Tibial nerve (tissue), 3 donors: ENCODE measurements around the gene PSMB2.

Source experiments
- CTCF ChIP-seq, 5 experiments: fragments of 200-600 bp in 3 of 5; fragments of 450-650 bp in 2 of 5; sonication (generic) in 3 of 5; IDR thresholded peaks; one replicate each; pipeline ENCODE4 v1.5.1; 2016 to 2019; ENCODE audit warnings: antibody characterized with exemption in 5 of 5, mild to moderate bottlenecking in 3 of 5, moderate library complexity in 2 of 5
- POLR2A ChIP-seq, 2 donors: fragments of 450-650 bp; IDR thresholded peaks; one replicate each; pipeline ENCODE4 v1.6.1; 2017; ENCODE audit warnings: antibody characterized with exemption in 2 of 2, mild to moderate bottlenecking in 2 of 2, moderate library complexity in 2 of 2

GRCh38 chr1:35675773-35676172 is 34.4 kb upstream of the PSMB2 start:
- TF ChIP-seq CTCF (IDR thresholded peaks at IDR 0.05) (no peak), POLR2A (IDR thresholded peaks at IDR 0.05) (no peak)
